NT2/D1 (cell line): ENCODE results near the gene SPTSSB.

Source experiments
- DNase-seq: peaks from one replicate; pipeline ENCODE4 v3.0.0-alpha.2; 2011; ENCODE audit warnings: low read depth, low spot score
- H3K27me3 ChIP-seq: 2 replicates; pipeline ENCODE4 v1.6.0; 2011; ENCODE audit warnings: mild to moderate bottlenecking; ENCODE audit not compliant: insufficient read length, insufficient read depth
- H3K36me3 ChIP-seq: 2 replicates; pipeline ENCODE4 v1.6.1; 2011; ENCODE audit warnings: mild to moderate bottlenecking, low read length, mixed read lengths; ENCODE audit not compliant: insufficient read depth, insufficient read length
- H3K4me1 ChIP-seq: 2 replicates; pipeline ENCODE4 v1.5.1; 2011; ENCODE audit not compliant: insufficient read depth, insufficient read length
- H3K4me3 ChIP-seq: 2 replicates; pipeline ENCODE4 v1.5.1; 2011; ENCODE audit warnings: low read depth; ENCODE audit not compliant: insufficient read length
- H3K9ac ChIP-seq: 2 replicates; pipeline ENCODE4 v1.6.0; 2011; ENCODE audit warnings: low read depth; ENCODE audit not compliant: insufficient read length
- H3K9me3 ChIP-seq: 2 replicates; pipeline ENCODE4 v1.5.1; 2011; ENCODE audit warnings: mild to moderate bottlenecking, low read length; ENCODE audit not compliant: insufficient read depth
- SUZ12 ChIP-seq: IDR thresholded peaks from 2 replicates; pipeline ENCODE4 v1.6.1; 2011; ENCODE audit not compliant: insufficient read length, insufficient read depth; ENCODE audit errors: extremely low read depth
- YY1 ChIP-seq: IDR thresholded peaks from 2 replicates; pipeline ENCODE4 v1.6.1; 2011; ENCODE audit not compliant: insufficient read length, insufficient read depth
- ZNF274 ChIP-seq: IDR thresholded peaks from 2 replicates; pipeline ENCODE4 v1.6.1; 2011; ENCODE audit warnings: mild to moderate bottlenecking, low read depth, low read length

The SPTSSB gene

GRCh38 chr3:161333696-161334095 lies 37.6 kb downstream of the SPTSSB start:
- no peak for TF ChIP-seq ZNF274
- TF ChIP-seq YY1: no peak
- TF ChIP-seq SUZ12: no peak
- Histone ChIP-seq H3K4me1 (no peaks in the 10 kb centered on the region), H3K36me3 (no peaks in the 10 kb centered on the region), H3K4me3 (no peak overlapping the region), H3K9ac (no peak overlapping the region), H3K9me3 (no peaks in the 10 kb centered on the region), H3K27me3 (no peaks in the 10 kb centered on the region)
- no peak for DNase-seq

DNA sequence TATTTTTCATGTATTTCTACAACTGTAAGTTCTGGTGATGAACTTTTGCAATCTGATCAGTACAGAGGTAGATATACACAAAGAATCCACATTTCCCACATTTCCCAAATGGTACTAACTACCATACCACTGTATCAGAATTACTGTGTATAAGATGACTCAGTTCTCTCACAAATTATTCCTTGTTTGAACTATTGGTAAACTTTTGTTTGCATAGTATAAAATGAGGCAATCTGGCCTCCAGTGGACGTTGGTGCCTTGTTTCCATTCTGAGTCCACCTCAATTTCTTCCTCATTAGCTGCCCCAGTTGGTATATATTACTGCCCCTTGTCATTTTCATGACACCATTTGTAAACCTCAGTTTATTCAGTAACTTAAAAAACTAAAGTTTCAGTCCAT lies 38.5 kb downstream of the SPTSSB start:
- no peaks in the 10 kb centered on the region for H3K9me3 ChIP-seq
- H3K9ac ChIP-seq: no peak overlapping the region
- no peaks in the 10 kb centered on the region for H3K4me1 ChIP-seq
- no peak for TF ChIP-seq SUZ12
- no peaks in the 10 kb centered on the region for H3K36me3 ChIP-seq
- H3K27me3 ChIP-seq: no peaks in the 10 kb centered on the region
- DNase-seq: no peak
- no peak overlapping the region for H3K4me3 ChIP-seq

GRCh38 chr3:161325059-161325458 lies 46.3 kb downstream of the SPTSSB start:
- TF ChIP-seq YY1 (no peak), ZNF274 (no peak), SUZ12 (no peak)
- DNase-seq: no peak
- Histone ChIP-seq H3K4me3 (no peak overlapping the region), H3K9ac (no peak overlapping the region), H3K27me3 (no peaks in the 10 kb centered on the region), H3K36me3 (no peaks in the 10 kb centered on the region), H3K4me1 (no peaks in the 10 kb centered on the region), H3K9me3 (no peaks in the 10 kb centered on the region)

DNA sequence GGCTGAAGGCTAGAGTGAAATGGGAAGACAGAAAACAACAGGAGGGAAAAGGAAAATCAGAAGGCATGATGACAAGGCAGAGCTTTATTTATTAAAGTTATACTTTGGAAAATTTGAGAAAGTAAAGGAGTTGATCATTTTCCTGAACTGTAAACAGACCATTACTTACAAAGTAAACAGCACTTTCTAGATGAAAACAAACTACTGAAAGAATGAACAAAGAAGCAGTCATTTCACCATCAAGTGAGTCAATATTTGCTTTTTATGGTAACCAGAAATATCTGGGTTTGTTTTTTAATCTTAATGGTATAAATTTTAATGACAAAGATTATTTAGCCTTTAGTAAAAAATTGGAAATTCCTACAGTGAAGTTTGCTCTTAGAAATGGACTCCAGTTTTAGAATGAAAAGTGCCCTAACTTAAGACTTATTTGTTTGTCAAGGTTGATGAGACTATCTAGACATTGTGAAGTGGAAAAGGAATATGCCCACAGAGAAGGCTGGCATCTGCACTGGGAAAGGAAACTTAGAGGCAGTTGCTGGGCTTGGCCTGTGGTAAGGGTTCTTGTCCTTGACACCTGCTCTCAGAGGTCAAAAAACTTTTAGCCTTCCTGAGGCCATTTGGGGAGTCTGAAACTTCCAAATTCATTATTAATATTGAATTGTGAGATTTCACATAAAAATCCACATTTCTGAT lies 47.2 kb downstream of the SPTSSB start:
- DNase-seq: no peak
- no peak overlapping the region for H3K9ac ChIP-seq
- H3K36me3 ChIP-seq: no peaks in the 10 kb centered on the region
- H3K9me3 ChIP-seq: no peaks in the 10 kb centered on the region
- H3K4me3 ChIP-seq: no peak overlapping the region
- H3K4me1 ChIP-seq: no peaks in the 10 kb centered on the region
- TF ChIP-seq YY1 (no peak), ZNF274 (no peak), SUZ12 (no peak)
- no peaks in the 10 kb centered on the region for H3K27me3 ChIP-seq

GRCh38 chr3:161322781-161323568 lies 48.3 kb downstream of the SPTSSB start:
- Histone ChIP-seq H3K27me3 (no peaks in the 10 kb centered on the region), H3K36me3 (no peaks in the 10 kb centered on the region), H3K9me3 (no peaks in the 10 kb centered on the region), H3K4me3 (no peak overlapping the region), H3K9ac (no peak overlapping the region), H3K4me1 (no peaks in the 10 kb centered on the region)
- no peak for DNase-seq
- TF ChIP-seq ZNF274 (no peak), YY1 (no peak), SUZ12 (no peak)

GRCh38 chr3:161320837-161321236 lies 50.5 kb downstream of the SPTSSB start:
- Histone ChIP-seq H3K4me3 (no peak overlapping the region), H3K9me3 (no peaks in the 10 kb centered on the region), H3K9ac (no peak overlapping the region), H3K4me1 (no peaks in the 10 kb centered on the region), H3K36me3 (no peaks in the 10 kb centered on the region), H3K27me3 (no peaks in the 10 kb centered on the region)
- TF ChIP-seq ZNF274 (no peak), YY1 (no peak), SUZ12 (no peak)
- no peak for DNase-seq

DNA sequence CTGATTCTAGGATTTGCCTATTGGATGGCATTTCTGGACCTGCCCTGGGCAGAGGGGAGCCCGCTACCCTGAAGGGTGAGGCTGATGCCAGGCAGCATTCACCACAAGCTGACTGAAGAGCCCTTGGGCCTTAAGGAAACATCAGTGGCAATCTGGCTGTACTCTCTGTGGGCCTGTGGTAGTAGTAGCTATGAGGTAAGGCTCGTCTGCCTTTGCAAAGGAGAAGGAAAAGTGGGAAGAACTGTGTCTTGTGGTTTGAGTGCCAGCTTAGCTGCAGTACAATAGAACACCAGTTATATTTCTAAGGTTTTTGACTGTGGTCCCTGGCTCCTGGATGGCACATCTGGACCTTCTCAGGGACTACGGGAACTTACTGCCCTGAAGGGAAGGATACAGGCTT lies 51.5 kb downstream of the SPTSSB start:
- Histone ChIP-seq H3K36me3 (no peaks in the 10 kb centered on the region), H3K4me1 (no peaks in the 10 kb centered on the region), H3K27me3 (no peaks in the 10 kb centered on the region), H3K9me3 (no peaks in the 10 kb centered on the region), H3K4me3 (no peak overlapping the region), H3K9ac (no peak overlapping the region)
- DNase-seq: no peak
- no peak for TF ChIP-seq SUZ12
- TF ChIP-seq YY1: no peak
- TF ChIP-seq ZNF274: no peak

- TF ChIP-seq YY1 (no peak), ZNF274 (no peak), SUZ12 (no peak)
- no peaks in the 10 kb centered on the region for H3K4me1 ChIP-seq
- no peak overlapping the region for H3K4me3 ChIP-seq
- no peaks in the 10 kb centered on the region for H3K9me3 ChIP-seq
- no peaks in the 10 kb centered on the region for H3K27me3 ChIP-seq
- no peak for DNase-seq
- no peak overlapping the region for H3K9ac ChIP-seq
- H3K36me3 ChIP-seq: no peaks in the 10 kb centered on the region
These were observed 54.2 kb downstream of the SPTSSB start for GRCh38 chr3:161317077-161317476.
